Memory B cell (primary cell): ENCODE measurements around the gene DDX27.

Experiments used
- ATAC-seq: fragments of 150-1000 bp; cut with Tn5 transposase; 2 replicates; pipeline ENCODE4 v1.10.0; 2021; ENCODE audit warnings: low read depth, mild to moderate bottlenecking, moderate library complexity
- DNase-seq, 2 donors: peaks; one replicate each; pipeline ENCODE4 v3.0.0; 2022; ENCODE audit warnings: low spot score in 2 of 2
- H3K27ac Mint-ChIP-seq: one replicate; pipeline ENCODE4 v1.8.0; 2022; ENCODE audit warnings: mild to moderate bottlenecking, moderate library complexity, mixed read lengths
- H3K27me3 Mint-ChIP-seq: one replicate; pipeline ENCODE4 v1.8.0; 2022; ENCODE audit warnings: mixed read lengths
- H3K36me3 Mint-ChIP-seq: one replicate; pipeline ENCODE4 v1.8.0; 2022; ENCODE audit warnings: mild to moderate bottlenecking, mixed read lengths
- H3K4me1 Mint-ChIP-seq: one replicate; pipeline ENCODE4 v1.8.0; 2022; ENCODE audit warnings: mixed read lengths
- H3K4me3 Mint-ChIP-seq: one replicate; pipeline ENCODE4 v1.8.0; 2022; ENCODE audit warnings: mild to moderate bottlenecking, moderate library complexity, mixed read lengths
- H3K9me3 Mint-ChIP-seq: one replicate; pipeline ENCODE4 v1.8.0; 2022; ENCODE audit warnings: mixed read lengths

DDX27 gene

DNA sequence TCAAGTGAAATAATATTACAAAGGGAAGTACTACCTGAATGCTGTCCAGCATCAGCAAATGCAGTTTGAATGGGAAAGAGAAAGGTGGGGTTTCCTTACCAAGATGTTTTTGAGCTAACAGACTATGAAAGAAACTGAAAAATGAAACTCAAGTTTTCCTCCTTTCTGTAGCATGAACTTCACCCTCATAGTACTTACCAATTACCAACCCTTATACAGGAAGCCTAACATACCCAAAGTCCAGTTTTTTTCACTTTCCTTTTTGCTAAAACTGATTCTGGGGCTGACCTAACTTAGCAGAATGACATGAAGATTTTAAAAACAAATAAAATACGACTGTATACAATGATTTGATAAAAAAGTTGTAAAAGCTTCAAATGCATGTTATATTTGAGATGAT is 53.4 kb downstream of the DDX27 start:
- Mint-ChIP-seq H3K4me1 (peaks cover 54% of the 10 kb centered on the region), H3K9me3 (no peaks in the 10 kb centered on the region), H3K4me3 (peak overlapping the region; percentile 29), H3K36me3 (peaks cover 39% of the 10 kb centered on the region), H3K27ac (peak overlapping the region; percentile 62), H3K27me3 (no peaks in the 10 kb centered on the region)
- no peak for DNase-seq
- no peak for ATAC-seq

DNA sequence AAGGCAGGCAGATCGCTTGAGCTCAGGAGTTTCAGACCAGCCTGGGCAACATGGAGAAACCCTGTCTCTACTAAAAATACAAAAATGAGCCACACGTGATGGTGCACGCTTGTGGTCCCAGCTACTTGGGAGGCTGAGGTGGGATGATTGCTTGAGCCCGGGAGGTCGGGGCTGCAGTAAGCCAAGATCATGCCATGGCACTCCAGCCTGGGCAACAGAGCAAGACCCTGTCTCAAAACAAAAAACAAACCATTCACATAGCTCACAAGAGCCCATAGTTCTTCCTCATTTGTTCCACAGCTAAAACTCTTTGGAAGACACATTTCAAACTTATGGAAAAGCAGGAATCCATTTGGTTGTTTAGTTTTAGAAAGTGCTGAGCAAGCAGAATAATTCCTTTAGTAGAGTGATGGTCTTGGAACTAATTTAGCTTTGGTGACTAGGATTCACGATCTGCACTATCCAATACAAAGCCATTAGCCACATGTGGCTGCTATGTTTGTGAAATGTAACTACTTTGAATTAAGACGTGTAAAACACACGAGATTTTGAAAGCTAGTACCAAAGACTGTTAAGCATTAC is 54.6 kb downstream of the DDX27 start:
- Mint-ChIP-seq H3K4me1 (peaks cover 45% of the 10 kb centered on the region), H3K9me3 (no peaks in the 10 kb centered on the region), H3K4me3 (no peak overlapping the region), H3K27me3 (no peaks in the 10 kb centered on the region), H3K27ac (no peak overlapping the region), H3K36me3 (peaks cover 33% of the 10 kb centered on the region)
- ATAC-seq (no peak), DNase-seq (no peak)

DNA sequence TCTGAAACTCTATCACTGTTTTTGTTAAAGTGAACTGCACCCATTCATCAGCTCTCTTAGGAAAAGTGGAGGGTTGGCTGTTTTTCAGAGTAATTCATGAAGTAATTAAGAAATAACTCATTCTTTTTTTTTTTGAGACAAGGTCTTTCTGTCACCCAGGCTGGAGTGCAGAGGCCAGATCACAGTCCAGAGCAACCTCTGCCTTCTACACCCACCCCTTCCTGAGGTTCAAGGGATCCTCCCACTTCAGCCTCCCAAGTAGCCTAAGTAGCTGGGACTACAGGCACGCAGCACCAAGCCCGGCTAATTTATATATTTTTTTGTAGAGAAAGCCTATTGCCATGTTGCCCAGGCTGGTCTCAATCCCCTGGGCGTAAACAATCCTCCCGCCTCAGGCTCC is 56.0 kb downstream of the DDX27 start:
- peaks cover 39% of the 10 kb centered on the region for H3K4me1 Mint-ChIP-seq

DNA sequence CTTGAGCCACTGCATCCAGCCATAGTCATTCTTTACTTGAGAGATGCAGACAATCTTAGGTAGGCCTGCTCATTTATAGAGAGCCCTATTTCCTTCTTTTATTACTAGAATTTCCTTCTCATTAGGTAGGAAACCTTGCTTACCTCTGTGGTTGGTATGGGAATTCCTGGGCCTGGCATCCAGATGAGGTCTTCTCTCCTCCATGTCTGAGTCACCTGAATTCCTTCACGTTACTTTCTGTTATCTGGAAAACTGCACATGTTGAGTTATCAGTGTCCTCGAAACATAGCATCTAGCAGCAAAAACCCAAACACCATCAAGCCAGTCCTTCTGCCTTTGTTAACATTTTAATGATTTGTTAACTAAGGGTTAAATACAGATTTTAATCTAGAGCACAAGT is 56.4 kb downstream of the DDX27 start:
- no peaks in the 10 kb centered on the region for H3K27me3 Mint-ChIP-seq
- H3K4me1 Mint-ChIP-seq, result peaks cover 39% of the 10 kb centered on the region
- no peak for ATAC-seq
- peak overlapping the region; percentile 97 for H3K27ac Mint-ChIP-seq
- no peak for DNase-seq
- peaks cover 4% of the 10 kb centered on the region for H3K9me3 Mint-ChIP-seq
- H3K36me3 Mint-ChIP-seq, result peaks cover 32% of the 10 kb centered on the region
- peak overlapping the region; percentile 30 for H3K4me3 Mint-ChIP-seq

More for the DNA sequence above, 56.0 kb downstream of the DDX27 start:
- H3K9me3 Mint-ChIP-seq, result peaks cover 1% of the 10 kb centered on the region
- DNase-seq (no peak), ATAC-seq (no peak)
- H3K4me3 Mint-ChIP-seq, result no peak overlapping the region
- no peaks in the 10 kb centered on the region for H3K27me3 Mint-ChIP-seq
- no peak overlapping the region for H3K27ac Mint-ChIP-seq
- H3K36me3 Mint-ChIP-seq, result peaks cover 32% of the 10 kb centered on the region

DNA sequence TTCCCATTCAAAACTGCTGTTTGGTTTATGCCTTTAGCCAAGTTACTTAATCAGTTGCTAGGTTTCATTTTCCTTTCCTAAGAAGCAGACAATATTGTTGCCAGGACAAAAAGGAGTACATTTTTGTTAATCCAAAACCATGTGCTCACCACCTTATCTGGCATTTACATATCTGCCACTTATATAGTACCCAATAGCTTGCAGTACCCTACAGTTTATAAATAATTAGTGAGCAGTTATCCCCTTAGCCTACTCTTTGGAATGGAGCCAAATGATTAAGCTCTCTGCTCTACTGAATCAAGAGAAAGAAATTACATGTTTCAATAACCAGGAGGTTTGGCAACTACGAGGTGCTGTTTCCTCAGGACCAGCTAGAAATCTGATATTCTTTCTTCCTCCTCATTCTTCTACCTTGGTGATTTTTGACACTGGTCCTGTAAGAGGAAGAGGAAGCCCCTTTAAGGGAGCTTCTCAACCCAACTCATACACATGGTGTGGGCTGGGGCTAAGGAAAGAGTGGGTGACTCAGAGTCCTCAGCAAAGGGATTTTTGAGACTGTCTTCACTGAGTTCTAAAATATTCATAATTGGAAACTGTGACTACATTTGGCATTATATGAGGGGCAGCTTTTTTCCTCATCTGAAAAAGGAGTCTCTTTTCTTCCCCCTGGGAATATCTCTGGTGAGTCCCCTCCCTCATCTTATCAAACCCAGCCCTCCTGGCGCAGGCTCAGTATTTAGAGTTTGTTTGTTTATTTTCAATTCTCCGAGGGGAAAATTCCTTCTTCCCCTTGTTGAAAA is 57.1 kb downstream of the DDX27 start:
- Mint-ChIP-seq H3K4me1 (peaks cover 40% of the 10 kb centered on the region), H3K36me3 (peaks cover 32% of the 10 kb centered on the region)
- ATAC-seq, result no peak

DNA sequence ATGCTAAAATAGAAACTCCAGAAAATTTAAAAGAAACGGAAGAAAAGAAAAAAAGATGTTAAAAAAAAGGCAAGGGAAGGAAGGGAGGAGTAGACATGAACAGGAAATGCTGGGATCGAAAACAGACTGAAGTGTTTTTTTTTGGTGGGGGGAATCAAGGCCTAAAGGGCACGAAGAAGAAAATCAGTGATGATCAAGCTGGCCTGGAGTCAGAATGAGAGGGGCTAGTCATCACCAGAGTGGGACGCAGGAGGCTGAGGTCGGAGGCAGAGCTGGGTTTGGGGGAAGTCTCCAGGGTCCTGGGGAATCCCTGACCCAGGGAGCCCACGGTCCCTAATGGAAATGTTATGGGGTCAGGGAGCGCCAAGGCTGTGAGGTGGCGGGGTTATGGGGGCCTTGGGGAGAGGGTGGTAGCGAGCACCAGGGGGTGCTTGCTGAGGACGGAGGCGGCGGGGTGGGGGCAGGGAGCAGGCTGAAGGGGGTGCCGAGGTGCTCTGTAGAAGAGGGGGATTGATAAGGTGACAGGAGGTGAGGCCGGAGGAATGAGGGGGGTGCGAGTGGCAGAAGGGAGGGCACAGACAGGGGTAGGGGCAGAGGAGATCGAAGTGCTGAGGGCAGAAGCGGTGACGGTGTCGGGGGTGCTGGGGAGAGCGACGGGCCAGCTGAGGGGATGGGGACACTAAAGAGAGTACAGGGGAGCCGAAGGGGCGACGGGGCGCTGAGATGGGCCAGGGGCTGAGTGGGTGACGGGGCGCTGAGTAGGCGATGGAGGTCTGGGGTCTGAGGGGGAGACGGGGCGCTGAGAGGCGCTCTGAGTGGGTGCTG is 58.0 kb downstream of the DDX27 start:
- H3K27me3 Mint-ChIP-seq, result no peaks in the 10 kb centered on the region
- peaks cover 44% of the 10 kb centered on the region for H3K4me1 Mint-ChIP-seq
- H3K9me3 Mint-ChIP-seq, result peaks cover 6% of the 10 kb centered on the region
- DNase-seq (no peak), ATAC-seq (no peak)
- H3K27ac Mint-ChIP-seq, result peak overlapping the region; percentile 97
- peak overlapping the region; percentile 98 for H3K4me3 Mint-ChIP-seq
- H3K36me3 Mint-ChIP-seq, result peaks cover 35% of the 10 kb centered on the region

More for the DNA sequence above, 57.1 kb downstream of the DDX27 start:
- no peak for DNase-seq
- peak overlapping the region; percentile 98 for H3K4me3 Mint-ChIP-seq
- H3K27ac Mint-ChIP-seq, result peak overlapping the region; percentile 97
- peaks cover 6% of the 10 kb centered on the region for H3K9me3 Mint-ChIP-seq
- no peaks in the 10 kb centered on the region for H3K27me3 Mint-ChIP-seq

DNA sequence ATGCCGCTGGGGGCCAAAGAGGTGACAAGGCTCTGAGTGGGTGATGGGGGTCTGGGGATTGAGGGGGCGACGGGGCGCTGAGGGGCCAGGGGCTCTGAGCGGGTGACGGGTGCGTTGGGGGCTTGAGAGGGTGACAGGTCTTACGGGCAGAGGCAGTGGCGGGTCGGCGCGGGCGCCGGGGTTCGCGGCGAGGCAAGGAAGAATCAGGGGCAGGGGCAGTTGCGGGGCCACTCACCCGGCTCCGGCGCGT is 58.5 kb downstream of the DDX27 start:
- peaks cover 10% of the 10 kb centered on the region for H3K9me3 Mint-ChIP-seq
- ATAC-seq (no peak), DNase-seq (no peak)
- H3K4me1 Mint-ChIP-seq, result peaks cover 46% of the 10 kb centered on the region
- H3K36me3 Mint-ChIP-seq, result peaks cover 37% of the 10 kb centered on the region
- peak overlapping the region; percentile 98 for H3K4me3 Mint-ChIP-seq
- H3K27me3 Mint-ChIP-seq, result no peaks in the 10 kb centered on the region
- peak overlapping the region; percentile 97 for H3K27ac Mint-ChIP-seq

DNA sequence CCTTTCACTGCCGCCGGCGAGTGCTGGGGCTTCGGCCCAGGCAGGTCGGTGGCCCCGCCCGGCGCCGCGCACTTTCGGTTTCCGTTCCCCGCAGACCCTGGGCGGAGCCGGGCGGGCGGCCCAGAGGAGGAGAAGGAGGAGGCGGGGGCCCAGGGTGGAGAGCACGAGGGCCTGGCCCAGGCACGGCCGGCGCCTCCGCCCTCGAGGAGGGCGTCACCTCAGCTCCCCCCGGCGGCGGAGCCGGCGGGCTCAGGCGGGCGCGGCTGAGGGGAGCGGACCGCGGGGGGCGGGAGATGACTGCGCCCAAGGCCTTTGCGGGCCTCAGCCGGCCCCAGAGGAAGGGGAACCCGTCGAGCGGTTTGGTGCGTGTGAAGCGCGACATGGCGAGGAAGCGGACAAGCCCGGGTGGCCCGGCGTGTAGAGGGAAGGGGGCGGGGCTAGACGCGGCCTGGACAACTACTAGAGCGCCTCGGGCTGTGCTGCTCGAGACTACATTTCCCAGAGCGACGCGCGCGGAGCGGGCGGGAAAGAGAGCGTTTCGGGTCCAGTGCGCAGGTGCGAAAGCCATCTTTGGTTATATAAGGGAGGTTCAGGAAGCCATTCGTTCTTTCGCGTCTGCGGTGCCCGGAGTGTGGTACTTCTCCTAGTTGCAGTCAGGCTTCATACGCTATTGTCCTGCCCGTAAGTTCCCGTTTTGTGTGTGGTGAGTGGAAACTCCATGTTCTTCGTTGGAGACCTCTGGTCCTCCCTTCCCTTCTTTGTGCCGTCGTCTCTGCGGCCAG is 59.0 kb downstream of the DDX27 start, which contains the start of gene ZNFX1:
TSS of gene ZNFX1 (minus strand) at position 22 of the 782 bp plus-strand sequence. CDS start 2,218 bp downstream, outside the sequence.
- peak; percentile 96 to 98 for DNase-seq
- peaks cover 13% of the 10 kb centered on the region for H3K9me3 Mint-ChIP-seq
- peak within 1 kb of the TSS; percentile 98 for H3K4me3 Mint-ChIP-seq
- peak; percentile 79 for ATAC-seq
- H3K4me1 Mint-ChIP-seq, result peaks cover 49% of the 10 kb centered on the region
- no peaks in the 10 kb centered on the region for H3K27me3 Mint-ChIP-seq
- H3K36me3 Mint-ChIP-seq, result peaks cover 40% of the 10 kb centered on the region
- peak within 1 kb of the TSS; percentile 97 for H3K27ac Mint-ChIP-seq

DNA sequence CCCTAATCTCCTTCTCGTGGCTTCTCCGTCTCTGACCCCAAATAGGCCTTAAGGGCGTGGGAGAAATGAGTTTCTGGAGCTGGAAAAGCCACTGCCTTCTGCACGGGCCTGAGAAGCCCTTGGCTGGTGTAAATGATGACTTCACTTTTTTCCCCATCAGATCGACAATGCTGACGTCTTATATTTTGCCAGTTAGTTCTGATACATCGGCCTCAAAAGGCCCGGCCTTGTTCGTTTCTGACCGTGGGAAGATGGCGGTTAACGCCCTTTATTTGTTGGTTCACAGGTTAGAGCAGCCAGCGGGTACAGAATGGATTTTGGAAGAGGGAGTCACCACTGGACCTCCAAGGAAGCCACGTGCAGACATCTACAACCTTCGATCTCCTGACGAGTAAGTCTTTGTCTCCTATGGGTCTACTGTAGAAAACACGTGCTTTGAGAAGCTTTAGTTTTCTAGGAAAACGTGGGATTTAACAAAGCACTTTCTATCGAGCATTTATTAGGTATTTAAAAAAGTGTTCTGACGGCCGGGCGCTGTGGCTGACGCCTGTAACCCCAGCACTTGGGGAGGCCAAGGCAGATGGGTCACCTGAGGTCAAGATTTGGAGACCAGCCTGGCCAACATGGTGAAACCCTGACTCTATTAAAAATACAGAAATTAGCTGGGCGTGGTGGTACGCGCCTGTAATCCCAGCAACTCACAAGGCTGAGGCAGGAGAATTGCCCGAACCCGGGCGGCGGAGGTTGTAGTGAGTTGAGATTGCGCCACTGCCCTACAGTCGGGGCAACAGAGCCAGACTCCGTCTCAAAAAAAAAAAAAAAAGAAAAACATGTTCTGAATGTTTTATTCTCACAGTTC is 59.8 kb downstream of the DDX27 start:
- Mint-ChIP-seq H3K4me3 (peak overlapping the region; percentile 98), H3K4me1 (peaks cover 54% of the 10 kb centered on the region), H3K27me3 (no peaks in the 10 kb centered on the region), H3K9me3 (peaks cover 16% of the 10 kb centered on the region), H3K36me3 (peaks cover 48% of the 10 kb centered on the region), H3K27ac (peak overlapping the region; percentile 97)
- DNase-seq (no peak), ATAC-seq (peak; percentile 0)

DNA sequence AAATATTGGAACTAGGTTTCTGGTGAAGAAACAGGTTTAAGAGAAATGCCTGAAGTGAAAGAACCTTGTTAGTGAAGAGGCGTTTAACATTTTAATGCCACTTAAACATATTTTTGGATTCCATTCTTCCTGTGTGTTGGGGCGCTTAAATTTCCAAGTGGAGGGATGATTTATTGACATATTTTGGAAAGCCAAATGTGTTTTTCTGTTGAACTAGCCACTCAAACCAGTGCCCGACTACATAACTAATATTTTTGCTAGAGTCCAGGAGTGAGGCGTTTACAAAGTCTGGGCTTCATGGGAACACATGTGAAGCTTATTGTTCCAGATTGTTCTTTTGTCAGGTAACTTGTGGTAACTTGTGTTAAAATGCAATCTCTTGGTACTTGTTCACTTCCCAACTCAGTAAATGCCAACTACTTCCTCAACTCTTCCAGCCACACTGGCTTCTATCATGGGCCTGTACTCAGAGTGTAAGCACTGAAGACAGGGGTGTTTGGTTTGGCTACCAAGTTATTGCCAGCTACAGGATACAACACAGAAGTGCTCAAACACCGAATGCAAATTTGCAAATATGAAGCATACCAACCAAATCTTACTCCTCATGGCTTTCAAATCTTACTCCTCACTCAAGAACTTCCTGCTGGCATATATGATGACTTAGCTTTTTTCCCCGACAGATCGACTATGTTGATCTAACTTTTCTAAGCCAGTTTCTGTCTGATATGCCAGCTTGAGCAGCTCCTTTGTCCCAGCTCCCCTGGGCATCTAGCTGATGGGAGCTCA is 60.7 kb downstream of the DDX27 start:
- H3K36me3 Mint-ChIP-seq, result peaks cover 55% of the 10 kb centered on the region
- peak overlapping the region; percentile 97 for H3K27ac Mint-ChIP-seq
- H3K27me3 Mint-ChIP-seq, result no peaks in the 10 kb centered on the region
- ATAC-seq, result no peak
- peaks cover 18% of the 10 kb centered on the region for H3K9me3 Mint-ChIP-seq
- no peak for DNase-seq
- peak overlapping the region; percentile 98 for H3K4me3 Mint-ChIP-seq
- H3K4me1 Mint-ChIP-seq, result peaks cover 54% of the 10 kb centered on the region

DNA sequence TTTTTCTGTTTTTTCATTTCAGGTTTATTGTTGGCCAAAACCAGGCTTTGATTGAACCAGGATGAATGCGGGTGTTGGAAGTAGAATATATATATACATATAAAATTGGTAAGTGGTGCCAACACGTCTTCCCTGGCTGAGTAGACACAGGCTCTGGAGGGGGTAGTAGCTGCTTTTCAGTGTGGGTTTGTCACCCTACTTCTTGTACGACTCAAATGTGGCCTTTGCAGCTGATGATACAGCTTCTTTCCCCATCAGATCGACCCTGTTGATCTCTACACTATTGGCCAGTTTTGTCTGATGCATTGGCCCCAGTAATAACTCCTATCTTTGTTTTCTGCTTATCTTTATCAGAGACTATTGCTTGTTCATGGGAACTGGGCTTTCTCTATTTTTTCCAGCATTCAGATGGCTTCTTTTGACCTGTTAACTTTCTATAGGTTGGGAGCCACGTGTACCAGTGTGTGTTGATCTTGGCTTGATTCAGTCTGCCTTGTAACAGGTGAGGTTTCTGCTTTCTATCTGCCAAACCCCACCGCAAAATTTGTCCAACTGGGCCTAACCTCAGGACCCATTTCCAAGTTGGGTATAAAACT is 61.3 kb downstream of the DDX27 start:
- H3K27ac Mint-ChIP-seq, result peak overlapping the region; percentile 97
- H3K4me1 Mint-ChIP-seq, result peaks cover 57% of the 10 kb centered on the region
- no peaks in the 10 kb centered on the region for H3K27me3 Mint-ChIP-seq
- H3K36me3 Mint-ChIP-seq, result peaks cover 60% of the 10 kb centered on the region
- ATAC-seq (no peak), DNase-seq (no peak)
- peaks cover 22% of the 10 kb centered on the region for H3K9me3 Mint-ChIP-seq
- H3K4me3 Mint-ChIP-seq, result peak overlapping the region; percentile 98
